Measurements from ENCODE around the gene FBXW11. TPM values are rescaled to one million over a fixed set of nuclear protein-coding genes. Genes with fewer than 3 reads are reported as not detected.
"Not testable (repeated sequence)": the region's sequence is repeated elsewhere in the genome, so short reads cannot be mapped to it uniquely, and the experiment has no call there.

The FBXW11 gene
- total RNA-seq, 1 experiment from 2014 or later, result 71.5 TPM

DNA sequence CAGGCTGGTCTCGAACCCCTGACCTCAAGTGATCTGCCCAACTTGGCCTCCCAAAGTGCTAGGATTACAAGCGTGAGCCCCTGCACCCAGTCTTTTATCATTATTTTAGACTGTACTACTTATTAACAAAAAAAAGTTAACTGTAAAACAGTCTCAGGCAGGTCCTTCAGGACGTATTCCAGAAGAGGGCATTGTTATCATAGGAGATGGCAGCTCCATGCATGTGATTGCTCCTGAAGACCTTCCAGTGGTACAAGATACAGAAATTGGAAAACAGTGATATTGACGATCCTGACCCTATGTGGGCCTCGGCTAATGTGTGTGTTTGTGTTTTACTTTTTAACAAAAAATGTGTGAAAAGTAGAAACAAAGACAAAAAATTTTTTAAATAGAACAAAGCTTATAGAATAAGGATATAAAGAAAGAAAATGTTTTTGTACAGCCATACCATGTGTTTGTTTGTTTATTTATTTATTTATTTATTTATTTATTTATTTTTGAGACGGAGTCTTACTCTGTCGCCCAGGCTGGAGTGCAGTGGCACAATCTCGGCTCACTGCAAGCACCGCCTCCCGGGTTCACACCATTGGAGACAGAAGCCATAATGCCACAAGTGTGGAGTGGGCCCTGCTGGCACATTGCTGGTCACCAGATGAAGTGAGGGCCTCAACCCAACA is 13.8 kb upstream of the FBXW11 start:
- not testable (repeated sequence) for DNase-seq (ENCODE audit: extremely low read depth, low read depth)

DNA sequence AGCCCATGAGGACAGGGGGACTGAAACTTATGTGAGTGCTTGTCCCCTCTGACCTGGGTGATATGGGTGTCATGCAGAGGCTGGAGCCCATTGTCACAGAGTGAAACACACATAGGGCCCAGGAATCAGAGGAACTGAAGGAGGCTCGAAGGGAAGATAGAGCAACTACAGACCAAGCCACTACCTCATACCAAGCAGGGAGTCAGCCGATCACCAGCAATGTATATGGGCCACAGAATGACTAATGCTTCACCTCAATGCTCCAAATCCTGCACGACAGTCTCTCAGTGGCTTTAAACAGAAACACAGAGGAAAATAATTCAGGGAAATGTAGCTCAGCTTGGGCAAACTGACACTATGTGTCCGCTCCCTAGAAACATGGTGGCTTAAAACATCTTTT is 8.9 kb upstream of the FBXW11 start:
- DNase-seq (ENCODE audit: extremely low read depth, low read depth), result no peak

DNA sequence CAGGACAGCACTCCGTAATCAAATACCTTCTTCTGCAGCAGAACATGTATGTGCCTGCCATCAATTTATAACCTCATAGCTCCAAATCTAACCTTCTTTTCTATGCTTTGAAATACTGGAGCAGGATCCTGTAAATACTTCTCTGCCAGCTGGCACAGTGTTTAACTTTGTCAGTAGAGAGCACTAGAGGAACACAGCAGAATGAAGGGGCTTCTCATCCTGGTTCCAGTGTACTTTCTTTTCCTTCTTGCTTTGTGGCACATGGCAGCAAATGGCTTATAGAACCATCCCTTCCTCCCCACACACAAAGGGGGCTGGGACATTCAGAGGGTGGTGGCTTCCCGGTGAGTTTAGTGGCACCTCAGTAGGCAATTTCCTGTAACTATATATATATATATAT is 3.8 kb upstream of the FBXW11 start:
- no peak for DNase-seq (ENCODE audit: extremely low read depth, low read depth)

DNA sequence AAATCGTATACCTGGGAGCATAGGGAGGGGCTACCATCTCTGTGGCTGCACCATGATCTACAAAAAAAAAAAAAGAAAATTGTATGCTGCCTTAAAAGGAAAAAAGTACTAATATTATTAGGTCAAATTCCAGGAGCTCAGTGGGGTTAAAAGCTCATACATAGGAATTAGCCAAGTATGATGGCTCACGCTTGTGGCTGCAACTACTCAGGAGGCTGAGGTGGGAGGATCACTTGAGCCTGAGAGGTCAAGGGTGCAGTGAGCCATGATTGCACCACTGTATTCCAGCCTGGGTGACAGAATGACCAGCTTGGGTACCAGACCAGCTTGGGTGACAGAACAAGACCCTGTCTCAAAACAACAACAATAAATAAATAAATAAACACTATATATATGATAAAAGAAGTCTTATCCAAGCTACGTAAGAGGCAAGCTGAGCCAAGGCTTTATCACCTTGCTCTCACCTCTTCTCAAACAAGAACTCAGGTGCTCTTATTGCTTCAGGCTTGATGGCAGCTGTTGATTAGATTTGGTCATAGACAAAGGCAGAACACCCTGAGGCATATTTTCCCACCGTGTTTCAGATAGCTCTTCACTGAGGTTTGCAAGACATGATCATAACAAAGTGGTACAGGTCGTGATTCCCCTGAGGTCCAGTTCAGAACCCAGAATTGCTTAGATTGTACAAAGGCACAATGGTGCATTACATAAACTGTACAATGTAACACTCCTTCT is 3.3 kb upstream of the FBXW11 start:
- DNase-seq (ENCODE audit: extremely low read depth, low read depth), result no peak

DNA sequence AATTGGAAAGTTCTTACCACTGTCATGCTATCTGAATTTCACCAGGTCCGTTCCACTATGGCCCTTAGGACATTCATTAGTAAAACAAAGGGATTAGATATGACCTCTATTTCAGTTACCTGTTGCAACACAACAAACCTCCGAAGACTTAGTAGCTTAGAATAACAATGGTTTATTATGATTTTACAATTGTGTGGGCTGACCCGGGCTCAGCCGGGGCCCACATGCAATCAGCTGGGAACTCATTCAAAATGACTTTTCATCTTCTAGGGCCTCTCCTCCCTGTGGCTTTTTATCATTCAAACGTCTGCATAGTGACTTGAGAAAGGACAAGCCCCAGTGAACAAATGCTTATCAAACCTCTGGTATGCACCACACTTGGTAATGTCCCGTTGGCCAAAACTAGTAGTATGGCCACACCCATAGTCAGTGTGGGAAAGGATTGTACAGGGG is 2.3 kb upstream of the FBXW11 start:
- DNase-seq (ENCODE audit: extremely low read depth, low read depth), result no peak

DNA sequence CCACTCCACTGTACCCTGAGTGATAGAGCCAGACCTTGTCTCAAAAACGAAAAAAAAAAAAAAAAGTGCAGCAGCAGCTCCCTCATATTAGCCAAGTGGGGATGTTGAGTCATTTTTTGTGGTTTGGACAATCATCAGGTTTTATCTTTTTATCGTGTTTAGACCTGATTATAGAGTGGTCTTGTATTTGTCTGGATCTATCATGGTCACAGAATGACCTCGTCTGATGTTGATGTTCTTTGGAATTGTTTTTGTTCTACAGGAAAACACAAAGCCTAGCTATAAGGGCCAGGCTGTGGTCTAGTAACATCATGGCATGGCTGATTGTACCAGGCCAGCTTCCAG is 1.6 kb upstream of the FBXW11 start:
- no peak for DNase-seq (ENCODE audit: extremely low read depth, low read depth)

DNA sequence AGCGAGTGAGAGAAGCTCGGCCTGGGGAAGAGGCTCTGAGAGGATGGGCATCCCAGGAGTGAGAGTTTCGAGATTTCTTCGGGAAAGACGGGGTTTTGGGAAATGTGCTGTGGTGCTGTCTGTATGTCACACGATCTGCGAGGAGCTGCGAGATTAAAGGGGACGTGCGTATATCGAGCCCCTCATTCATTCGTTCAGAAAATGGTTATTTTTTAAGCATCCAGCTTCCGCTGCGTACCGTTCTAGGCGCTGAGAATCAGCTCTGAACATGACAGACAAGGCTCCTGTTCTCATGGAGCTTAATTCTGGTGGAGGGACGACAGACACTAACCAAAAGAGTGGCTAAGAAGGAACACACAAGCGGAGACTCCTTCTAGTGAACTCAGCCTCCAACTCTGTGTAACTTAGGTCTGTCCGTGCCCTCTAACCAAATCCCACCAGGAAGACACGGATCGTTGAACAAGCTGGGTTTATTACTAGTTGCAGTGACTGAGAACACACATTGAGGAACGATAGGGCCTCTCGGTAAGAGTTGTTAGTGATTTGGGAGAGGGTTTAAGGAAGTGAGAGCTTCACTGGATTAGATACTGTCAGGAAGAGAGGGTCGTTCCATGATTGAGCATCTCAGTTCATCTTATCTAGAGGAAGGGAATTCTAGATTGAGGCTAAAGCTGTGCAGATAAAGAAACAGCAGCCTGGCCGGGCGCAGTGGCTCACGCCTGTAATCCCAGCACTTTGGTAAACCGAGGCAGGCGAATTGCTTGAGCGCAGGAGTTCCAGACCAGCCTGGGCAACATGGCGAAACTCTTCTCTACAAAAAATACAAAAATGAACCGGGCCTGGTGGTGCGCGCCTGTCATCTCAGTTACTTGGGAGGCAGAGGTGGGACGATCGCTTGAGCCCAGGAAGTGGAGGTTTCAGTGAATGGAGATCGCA is 1.0 kb upstream of the FBXW11 start:
- DNase-seq (ENCODE audit: extremely low read depth, low read depth), result no peak

DNA sequence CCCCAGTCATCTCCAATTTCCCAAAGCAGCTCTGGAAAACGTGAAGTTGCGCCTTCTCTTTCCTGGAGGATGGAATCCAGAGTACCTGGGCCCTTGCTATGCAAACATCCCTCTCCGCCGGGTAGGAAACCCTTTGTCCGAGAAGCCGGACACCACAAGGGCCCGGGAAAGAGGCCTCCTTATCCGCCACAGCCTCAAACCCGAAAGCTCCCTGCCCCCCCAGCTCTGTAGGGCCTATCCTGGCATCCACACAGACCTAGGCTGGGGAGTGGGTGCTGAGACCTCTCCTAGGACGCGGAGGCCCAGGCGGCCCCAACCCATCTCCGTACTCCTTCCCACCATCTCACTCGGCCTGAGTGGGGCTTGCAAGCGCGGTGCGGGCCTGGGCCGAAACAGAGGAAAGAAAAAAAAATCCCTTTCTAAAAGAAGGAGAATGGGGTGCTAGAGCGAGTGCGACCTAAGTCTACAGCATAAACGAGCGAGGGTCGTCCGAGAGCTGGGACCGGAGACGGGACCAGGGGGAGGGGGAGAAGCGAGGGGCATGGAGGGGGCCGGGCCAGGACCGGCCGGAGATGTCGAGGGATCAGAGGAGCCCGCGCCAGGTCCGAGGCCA is 624 bp downstream of the FBXW11 start:
- DNase-seq (ENCODE audit: extremely low read depth, low read depth), result no peak

DNA sequence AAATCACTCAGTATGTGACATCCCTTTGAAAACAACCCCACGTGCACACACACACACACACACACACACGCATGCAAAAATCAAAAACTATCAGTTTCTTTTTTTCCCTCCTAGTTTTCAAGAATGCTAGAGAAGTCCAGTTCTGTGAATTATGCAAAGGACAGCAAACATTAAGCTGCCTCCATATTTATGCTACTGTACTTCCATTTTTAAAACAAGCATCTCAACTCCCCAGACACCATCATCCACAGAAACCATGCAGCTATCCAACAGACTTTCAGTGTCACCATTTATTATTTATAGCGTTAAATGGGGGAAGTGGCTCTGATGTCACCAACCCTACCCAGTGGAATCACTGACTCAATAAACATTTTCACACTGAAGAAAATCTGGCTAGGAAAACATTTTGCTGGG is 1.6 kb downstream of the FBXW11 start:
- no peak for DNase-seq (ENCODE audit: extremely low read depth, low read depth)

DNA sequence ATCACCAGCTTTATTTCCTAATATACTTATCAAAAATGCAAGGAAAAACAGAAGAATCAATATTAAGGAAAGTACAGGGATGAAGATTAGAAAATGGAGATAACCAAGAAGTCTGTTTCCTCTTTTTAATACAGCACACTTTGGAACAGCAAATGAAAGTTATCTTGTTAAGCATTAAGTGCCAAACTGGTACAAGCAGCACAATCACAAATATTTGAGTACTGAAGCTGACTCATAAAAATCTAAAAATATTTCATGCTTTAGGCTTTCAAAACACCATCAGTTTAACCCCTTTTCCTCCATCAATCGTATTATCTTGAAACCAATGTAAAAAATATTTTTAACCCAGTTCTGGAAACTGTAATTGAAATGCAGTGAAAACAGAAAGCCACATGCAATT is 2.7 kb downstream of the FBXW11 start:
- DNase-seq (ENCODE audit: extremely low read depth, low read depth), result no peak

DNA sequence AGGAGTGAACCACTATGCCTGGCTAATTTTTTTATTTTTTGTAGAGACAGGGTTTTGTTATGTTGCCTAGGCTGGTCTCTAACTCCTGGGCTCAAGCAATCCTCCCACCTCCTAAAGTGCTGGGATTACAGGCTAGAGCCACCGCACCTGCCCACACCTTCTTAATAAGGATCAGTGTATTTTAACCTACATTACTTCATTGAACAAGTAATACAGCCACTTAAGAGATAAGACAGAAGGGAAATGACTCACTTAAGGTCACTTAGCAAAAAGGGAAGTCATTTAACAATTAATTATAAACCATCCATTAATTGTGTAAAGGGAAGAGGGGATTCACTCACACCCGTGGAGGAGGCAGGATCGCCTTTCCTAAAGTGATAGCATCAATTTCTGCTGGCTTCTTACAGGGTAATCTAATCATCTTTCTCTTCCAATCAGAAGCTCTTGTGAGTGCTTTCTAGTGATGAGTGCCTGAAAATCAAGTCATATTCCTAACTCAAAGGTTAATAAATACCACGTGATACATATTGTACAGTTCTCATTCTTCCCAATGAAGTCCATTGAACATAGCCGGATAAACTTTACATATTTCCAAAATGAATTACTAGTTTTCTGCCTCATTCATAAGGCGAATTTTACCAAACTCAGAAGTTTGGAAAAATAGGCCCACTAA is 3.5 kb downstream of the FBXW11 start:
- DNase-seq (ENCODE audit: extremely low read depth, low read depth), result no peak

DNA sequence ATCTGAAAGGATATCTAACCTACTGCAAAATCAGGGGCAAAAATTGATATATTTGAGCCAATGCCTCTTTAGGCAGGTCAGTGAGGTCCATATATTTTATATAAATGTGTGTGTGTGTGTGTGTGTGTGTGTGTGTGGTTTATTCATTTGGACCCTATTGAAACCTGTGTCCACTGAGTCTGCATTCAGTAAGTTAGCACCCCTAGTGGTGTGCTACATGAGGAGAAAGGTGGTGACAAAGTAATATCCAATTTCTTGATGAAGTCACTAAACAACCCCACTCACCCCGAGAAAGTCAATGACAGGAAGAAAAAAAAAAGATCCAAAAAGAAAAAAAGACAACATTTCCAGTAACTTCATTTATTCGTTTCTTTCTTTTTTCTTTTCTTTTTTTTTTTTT is 4.1 kb downstream of the FBXW11 start:
- no peak for DNase-seq (ENCODE audit: extremely low read depth, low read depth)

DNA sequence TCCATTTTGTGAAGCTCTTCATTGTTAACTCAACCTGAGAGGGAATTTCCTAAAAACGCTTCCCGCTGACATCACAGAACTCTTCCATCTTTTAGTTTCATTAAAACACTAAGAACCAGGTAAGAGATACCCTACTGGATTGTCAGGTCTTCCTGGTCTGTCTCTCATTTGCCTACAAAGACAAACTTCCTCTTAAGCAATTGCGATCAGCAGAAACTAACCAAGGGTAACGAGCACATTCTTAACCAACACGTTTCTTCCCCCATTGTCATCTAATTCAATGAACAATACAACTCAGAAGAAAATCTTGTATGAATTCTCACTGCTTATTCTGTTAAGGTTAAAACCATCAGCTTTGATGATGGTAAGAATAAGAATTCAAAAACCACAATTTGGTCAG is 6.6 kb downstream of the FBXW11 start:
- DNase-seq (ENCODE audit: extremely low read depth, low read depth), result no peak

DNA sequence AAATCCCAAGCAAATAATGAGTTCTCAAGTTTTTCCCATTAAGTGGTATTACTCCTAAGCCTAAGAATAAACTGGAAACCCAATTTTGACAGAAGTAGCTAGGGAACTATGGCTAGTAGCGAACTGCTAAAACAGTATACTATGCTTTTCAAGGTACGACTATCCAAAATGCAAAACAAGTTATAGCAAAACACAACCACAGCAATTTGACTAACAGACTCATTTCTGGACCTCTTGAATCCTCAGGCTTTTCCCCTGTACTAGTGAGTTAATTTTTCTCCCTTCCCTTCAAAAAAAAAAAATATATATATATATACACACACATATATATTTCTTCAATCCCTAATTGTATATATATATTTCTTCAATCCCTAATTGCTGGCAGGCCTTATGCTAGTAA is 7.3 kb downstream of the FBXW11 start:
- no peak for DNase-seq (ENCODE audit: extremely low read depth, low read depth)

DNA sequence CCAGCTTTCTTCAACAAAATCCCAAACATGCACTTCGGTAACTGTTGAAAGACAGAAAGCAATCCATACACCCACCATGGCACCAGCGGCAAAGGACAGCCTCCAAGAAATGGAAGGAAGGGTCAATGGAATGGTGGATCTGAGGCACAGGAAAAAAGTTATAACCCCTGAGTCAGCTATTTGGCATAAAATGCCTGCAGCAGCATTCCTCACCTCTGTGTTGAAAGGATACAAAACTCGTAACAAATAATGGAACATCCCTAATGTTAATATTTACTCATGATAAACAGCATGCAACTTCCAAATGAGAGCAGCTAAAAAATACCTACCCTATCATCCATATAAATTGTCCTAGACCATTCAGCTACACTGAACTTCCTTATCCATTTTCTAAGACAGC is 9.4 kb downstream of the FBXW11 start:
- no peak for DNase-seq (ENCODE audit: extremely low read depth, low read depth)

DNA sequence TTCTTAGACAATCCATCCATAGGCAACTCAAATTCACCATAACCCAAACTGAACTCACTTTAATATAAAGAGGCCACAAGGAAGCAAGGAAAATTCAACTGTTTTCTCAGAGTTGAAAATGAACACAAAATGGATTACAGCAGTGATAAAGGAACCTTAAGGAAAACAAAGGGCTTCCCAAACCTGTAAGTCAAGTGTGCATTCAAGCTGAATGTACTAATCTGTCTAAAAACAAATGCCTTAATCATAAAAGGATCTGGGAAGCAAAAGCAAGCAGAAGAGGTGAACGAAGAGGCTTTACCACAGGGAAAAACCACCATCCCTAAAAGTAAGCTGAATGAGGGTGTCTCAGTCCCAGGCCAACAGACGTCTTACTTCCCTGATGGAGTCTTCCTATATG is 13.6 kb downstream of the FBXW11 start:
- DNase-seq (ENCODE audit: extremely low read depth, low read depth), result no peak

DNA sequence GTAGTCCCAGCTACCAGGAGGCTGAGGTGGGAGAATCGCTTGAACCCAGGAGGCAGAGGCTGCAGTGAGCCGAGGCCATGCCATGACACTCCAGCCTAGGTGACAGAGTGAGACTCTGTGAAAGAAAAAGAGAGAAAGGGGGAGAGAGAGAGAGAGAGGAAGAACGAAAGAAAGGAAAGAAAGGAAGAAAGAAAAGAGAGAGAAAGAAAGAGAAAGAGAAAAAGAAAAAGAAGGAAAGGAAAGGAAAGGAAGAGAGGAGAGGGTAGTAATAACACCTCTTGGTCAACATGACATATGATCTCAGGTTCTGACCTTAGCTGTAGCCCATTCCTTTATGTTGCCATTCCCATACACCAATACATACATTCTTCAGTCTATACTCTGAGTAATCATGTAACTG is 14.1 kb downstream of the FBXW11 start:
- no peak for DNase-seq (ENCODE audit: extremely low read depth, low read depth)

DNA sequence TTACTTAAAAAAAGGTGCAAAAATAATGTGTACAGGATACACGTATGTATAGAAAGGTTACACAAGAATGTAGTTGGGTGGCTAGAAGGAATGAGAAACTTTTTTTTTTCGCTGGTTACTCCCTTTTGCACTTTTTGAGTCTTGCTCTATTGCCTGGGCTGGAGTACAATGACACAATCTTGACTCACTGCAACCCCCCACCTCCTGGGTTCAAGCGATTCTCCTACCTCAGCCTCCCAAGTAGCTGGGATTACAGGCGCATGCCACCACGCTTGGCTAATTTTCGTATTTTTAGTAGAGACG is 15.8 kb downstream of the FBXW11 start:
- DNase-seq (ENCODE audit: extremely low read depth, low read depth), result no peak

DNA sequence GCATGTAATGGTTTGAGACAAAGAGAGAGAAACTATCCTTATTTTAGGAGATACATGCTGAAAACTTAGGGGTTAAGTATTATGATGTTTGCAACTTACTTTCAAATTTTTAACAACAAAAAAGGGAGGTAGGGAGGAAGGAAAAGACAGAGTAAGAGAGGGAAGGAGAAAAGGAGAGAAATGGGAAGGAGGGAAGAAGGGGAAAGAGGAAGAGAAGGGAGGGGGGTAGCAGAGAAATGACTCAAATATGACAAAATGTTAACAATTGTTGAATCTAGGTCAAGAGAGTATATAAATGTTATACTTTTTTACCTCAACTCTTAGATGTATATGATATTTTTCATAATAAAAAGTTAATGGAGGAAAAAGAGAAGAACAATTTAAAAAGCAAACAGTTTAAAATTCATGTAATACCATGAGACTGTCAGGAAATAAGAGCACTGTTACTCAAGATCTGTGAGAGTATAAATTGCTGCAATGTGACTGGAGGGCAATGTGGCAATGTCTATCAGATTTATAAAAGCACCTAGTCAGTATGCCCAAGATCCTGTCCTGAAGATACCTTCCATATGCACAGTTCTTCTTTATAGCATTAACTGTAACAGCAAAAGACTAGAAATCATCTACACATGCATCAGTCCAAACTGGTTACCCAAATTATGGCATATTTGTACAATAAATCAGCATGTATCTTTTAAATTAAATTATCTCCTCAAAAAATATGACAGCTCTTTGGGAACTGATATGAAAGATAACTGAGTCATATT is 16.3 kb downstream of the FBXW11 start:
- no peak for DNase-seq (ENCODE audit: extremely low read depth, low read depth)

DNA sequence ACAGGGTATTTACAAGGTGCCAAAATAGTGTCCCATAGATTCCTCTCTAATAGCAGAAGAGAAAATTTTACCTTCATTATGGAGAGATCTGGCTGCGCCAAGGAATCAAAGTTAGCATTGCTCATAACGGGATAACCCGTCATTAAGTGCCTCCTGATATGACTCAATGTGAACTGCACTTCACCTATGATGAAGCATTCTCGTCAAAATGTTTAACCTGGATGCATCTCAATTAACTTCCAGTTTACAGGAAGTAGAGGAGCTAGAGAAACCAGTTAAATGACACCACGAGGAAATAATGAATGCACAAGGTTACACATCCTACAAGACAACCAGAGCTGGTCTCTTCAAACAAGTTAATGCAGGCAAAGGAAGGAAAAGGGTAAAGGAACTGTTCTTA is 17.2 kb downstream of the FBXW11 start:
- no peak for DNase-seq (ENCODE audit: extremely low read depth, low read depth)

Data from NCI-H460 (cell line).